Measurements from ENCODE around the gene CCDC120.

The CCDC120 gene

DNA sequence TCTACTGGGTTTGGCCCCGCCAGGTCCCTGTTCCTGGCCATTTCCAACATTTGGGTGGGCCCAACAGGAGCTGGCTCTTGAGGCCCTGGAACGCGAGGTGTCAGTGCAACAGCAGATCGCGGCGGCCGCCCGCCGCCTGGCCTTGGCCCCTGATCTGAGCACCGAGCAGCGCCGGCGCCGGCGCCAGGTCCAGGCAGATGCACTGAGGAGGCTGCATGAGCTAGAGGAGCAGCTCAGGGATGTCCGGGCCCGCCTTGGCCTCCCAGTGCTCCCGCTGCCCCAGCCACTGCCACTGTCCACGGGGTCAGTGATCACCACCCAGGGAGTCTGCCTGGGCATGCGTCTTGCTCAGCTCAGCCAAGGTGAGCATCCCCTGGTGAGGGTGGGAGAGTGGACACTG is 5.5 kb downstream of the CCDC120 start:
- DNase-seq, result no peak

DNA sequence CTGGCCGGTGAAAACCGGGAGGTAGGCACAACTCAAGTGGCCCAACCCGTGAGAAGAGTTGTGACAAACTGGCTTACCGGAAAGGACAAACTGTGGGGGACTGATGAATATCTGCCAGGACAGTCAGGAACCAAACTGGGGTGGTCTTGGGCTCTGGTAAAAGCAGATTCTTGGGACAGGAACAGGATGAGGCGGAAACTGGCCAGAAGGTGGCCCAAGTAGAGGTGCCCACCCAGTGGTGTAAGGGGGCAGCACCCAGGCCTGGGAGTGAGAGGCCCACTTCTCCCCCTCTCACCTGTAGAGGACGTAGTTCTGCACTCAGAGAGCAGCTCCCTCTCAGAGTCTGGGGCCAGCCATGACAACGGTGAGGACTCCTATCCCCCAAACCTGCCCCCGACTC is 5.9 kb downstream of the CCDC120 start:
- no peak for DNase-seq

DNA sequence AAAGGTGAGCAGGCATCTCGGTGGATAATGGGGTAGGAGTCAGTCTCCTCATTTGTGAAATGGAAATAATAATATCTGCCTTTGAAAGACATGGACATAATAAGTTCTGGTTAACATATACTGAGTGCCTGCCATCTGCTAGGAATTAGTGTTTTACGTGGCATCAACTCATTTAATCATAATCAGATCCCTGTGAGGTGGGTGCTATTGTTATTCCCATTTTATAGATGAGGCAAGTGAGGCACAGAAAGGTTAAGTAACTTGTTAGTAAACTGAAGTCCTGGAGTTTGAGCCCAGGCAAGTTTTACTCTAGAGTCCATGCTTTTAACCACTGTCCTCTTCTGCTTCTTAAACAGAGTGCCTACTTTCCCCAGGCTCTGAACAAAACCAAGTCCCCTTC is 7.5 kb downstream of the CCDC120 start:
- DNase-seq, result no peak

DNA sequence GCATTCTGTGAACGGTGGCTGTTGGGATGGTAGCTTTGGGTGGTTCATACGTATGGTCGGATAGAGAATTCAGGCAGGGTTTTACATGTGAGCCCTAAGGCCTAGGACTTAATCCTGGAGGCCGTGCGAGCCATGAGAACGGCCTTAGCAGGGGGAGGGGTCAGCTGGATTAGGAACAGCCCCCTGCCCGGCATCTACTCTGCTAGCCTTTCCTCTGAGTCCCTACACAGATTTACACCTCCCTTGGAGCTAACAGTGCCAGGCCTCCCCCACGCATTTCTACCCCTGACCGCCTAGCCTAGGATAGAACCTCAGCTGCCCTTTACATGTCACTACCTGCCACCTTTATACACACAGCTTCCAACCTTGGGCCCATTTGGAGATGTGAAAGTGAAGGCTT is 7.9 kb downstream of the CCDC120 start:
- no peak for DNase-seq

DNA sequence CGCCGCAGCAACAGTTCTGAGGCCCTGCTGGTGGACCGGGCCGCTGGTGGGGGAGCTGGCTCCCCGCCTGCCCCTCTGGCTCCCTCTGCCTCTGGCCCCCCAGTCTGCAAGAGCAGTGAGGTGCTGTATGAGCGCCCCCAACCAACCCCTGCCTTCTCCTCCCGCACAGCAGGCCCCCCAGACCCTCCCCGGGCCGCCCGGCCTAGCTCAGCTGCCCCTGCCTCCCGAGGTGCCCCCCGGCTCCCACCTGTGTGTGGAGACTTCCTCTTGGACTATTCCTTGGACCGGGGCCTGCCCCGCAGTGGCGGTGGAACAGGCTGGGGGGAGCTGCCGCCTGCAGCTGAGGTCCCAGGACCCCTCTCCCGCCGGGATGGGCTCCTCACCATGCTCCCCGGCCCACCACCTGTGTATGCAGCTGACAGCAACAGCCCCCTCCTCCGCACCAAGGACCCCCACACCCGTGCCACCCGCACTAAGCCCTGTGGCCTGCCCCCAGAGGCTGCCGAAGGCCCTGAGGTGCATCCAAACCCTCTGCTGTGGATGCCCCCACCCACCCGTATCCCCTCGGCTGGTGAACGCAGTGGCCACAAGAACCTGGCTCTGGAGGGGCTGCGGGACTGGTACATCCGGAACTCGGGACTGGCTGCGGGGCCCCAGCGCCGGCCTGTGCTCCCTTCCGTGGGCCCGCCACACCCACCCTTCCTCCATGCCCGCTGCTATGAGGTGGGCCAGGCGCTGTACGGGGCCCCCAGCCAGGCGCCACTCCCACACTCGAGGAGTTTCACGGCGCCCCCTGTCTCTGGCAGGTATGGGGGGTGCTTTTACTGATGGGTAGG is 8.7 kb downstream of the CCDC120 start:
- DNase-seq, result no peak

DNA sequence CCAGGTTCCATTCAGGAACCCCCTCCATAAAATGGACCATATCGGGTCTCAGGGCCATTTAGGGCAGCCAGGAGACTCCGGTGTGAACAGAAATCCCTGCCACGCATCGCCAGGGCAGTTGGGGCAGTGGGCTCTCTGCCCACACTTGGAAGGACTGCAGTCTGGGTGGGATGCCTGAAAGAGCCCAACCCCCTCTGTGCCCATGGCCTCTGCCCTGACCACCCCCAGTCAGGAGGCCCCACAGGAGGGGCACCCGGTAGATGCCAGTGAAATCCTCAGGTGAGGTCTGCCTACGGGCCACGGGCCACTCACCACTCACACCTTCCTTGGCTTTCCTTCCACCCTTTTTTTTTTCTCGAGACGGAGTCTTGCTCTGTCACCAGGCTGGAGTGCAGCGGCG is 10.2 kb downstream of the CCDC120 start:
- no peak for DNase-seq

DNA sequence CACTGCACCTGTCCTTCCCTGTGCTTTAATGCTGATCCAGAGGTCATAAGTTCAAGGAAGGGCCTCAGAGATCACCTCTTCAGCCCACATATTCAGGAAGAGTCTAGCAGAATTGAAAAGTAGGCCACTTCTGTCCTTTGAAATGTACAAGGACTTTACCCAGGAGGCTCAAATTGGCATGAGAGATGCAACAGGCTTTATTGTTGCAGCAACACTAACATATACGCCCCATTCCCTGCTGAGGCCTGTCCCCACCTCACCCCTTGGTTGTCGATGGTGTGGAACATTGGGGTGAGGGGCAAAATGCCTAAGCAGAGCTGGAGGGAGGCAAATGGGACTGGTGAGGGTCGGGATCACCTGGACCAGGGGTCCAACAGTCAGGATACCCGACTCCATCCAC is 12.2 kb downstream of the CCDC120 start:
- DNase-seq, result no peak

DNA sequence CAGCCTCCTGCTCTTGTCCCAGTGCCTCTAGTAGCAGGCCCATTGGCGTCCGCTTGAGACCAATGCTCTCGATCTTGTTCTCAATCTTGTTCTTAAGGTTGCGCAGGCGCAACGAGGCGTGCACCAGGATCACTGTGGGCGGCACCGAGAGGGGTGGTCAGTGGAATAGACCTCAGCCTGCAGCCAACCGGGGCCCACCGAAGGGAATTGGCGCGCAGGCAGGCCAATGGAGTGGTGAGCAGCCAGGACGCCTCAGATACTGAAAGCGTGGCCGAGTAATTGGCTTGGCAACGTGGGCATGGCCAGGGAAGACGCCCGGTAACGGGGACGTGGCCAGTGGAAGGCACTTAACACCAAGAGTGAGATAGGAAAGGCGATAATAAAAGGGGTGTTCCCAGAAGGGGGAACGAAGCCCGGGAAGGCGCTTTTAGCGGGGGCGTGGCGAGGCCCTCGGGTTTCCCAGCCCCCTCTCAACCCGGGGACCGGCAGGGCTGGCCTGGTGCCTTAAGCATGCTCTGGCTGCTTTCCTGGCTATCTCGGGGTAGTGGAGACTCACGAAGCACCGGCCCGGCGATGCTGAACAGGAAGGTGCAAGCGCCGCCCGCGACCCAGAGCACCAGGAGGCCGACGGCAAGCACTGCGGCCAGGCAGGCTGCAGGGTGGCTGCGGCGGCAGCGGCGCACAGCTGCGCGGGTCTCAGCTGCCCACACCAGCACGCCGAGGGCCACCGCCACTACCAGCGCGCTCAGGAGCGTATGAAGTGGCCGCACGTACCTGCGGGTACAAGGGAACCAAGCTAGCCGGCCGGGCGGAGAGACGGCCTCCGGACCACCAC is 13.3 kb downstream of the CCDC120 start:
- DNase-seq, result no peak

DNA sequence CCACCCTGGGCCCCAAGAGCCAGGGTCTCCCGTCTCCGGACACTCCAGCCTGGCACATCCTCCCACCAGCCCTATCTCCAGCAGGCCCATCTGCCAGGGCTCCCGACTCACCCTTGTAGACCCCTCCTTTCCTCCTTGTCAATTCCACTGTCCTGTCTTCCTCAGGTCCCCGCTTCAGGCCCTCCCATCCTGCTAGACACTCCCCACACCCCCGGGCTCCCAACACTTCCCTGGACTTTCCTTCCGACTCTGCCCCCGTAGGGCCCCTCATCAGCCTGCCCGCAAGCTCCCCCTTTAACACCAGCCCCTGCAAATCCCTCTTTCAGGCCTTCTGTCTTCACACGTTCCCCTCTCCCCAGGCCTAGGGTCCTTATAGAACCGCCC is 13.9 kb downstream of the CCDC120 start:
- DNase-seq, result no peak

DNA sequence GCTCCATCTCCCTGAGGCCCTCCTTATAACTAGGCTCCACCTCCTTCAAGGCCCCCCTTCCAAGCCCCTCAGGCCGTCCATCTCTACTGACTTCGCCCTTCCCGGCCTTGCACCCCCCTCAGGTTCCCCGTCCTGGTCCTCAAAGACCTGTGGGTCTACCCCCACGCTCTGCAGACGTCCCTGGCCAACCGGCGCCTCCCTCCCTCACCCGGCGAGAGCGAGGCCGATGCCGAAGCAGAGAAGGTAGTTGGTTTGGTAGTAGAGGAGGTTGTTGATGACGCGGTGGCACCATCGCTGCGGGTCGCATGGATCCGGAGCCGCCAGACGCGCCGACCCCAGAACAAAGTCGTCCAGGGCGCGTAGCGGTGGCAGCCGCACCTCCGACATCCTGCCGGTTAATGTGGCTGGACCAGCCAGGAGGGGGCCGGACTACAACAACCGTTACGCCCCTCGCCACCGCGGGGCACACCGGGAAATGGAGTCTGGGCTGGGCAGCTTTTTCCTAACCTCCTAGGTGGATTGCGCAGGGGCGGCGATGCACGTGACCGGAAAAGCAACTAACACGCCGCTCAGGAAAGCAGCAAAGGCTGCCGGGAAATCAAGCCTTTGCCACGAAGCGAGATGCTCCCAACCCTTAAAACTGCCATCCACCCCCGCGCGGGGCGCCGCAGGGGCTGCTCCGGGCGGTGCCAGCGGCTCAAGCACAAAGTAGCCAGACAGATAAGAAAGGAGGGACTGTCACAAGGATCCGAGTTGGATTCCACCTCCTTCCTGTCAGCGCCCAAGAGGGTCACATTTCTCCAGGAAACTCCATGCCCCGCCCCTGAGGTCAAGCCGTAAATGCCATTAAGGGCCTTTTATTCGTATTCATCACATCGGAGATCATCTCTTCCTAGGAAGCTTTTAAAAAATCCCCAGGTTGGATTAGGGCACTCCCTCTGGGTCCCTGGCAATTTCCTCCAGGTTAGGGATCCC is 15.1 kb downstream of the CCDC120 start, which contains the start of gene PRAF2:
Gene PRAF2 (minus strand): TSS at position 402 of the 975 bp plus-strand sequence. CDS start 15 bp downstream, at position 387.
- DNase-seq, result peak; percentile 78 to 92 (median 83)

DNA sequence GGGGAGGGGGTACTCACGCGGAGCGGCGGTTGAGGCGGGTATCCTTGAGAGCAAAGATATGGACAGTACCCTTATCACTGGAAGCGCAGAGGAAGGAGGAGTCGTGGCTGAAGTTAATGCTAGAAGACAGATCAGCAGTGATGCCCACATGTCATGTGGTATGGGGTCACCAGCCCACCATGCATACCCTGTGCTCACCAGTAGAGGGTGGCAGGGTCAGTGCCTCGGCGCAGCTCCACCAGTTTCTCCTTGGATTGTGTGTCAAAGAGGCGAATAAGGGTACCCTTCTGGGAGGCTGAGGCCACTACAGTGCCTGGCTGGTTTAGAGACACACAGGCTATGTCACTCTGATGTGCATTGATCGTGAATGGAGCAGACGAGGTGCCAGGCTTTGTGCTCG is 16.5 kb downstream of the CCDC120 start:
- DNase-seq, result no peak

DNA sequence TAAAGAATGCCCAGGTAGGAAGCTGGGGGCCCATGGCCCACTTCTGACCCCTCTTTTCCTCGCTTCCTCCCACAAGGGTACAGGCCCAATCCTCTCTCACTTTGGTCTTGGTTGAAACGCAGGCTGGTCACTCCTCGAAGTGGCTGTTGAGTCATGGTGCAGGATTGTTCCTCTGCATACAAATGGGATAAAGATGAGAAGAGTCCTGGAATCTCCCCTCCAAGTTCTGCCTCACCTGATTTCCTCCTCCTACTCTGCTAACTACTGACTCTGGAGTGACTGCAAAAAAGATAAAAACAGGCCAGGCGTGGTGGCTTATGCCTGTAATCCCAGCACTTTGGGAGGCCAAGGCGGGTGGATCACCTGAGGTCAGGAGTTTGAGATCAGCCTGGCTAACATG is 19.1 kb downstream of the CCDC120 start:
- no peak for DNase-seq

DNA sequence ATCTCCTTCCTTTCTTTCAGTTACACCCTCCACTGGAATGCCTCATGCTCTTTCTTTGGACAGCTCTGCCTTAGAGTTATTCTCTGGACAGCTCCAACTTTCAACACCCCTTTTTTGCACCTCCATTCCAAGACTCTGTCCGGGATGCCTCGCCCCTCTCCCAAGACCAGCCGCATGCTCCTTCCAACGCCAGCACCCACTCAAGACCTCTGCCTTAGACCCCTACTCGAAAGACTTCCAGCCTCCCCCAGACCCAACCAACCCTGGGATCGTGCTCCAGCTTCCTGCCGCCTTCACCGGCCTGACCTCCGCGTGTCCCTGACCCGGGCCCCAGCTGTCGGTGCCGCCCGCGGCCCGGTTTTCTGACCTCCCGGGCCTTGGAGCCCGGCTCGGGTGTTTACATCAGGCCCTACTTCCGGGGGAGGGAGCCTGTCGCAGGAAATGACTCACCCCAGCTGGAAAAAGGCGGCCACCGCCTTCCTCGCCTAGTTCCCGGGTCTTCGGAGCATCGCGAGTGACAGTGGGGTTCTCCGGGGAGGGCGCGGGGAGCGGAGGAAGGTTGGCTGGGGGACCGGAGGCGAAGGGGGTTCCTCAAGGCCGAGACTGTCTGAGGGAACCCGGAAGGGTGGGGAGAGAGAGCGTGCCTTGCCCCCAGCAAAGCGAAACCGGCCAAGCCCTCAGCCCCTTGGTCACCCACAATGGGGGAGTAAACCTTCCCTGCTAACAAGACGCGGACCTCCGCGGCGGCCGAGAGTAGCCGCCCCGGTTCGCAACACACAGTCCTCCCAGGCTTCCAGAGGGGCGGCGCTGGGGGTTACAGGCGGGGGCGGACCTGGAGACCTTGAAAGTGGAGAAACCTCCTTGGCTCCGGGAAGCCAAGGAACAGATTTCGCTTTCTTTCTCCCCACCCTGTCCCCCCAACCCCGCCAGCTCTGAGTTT is 21.0 kb downstream of the CCDC120 start, which contains the start of gene WDR45:
Gene WDR45 (minus strand): TSS at position 399 of the 940 bp plus-strand sequence. CDS start 1,792 bp downstream, outside the sequence.
- DNase-seq, result peak; percentile 42 to 78 (median 58)

DNA sequence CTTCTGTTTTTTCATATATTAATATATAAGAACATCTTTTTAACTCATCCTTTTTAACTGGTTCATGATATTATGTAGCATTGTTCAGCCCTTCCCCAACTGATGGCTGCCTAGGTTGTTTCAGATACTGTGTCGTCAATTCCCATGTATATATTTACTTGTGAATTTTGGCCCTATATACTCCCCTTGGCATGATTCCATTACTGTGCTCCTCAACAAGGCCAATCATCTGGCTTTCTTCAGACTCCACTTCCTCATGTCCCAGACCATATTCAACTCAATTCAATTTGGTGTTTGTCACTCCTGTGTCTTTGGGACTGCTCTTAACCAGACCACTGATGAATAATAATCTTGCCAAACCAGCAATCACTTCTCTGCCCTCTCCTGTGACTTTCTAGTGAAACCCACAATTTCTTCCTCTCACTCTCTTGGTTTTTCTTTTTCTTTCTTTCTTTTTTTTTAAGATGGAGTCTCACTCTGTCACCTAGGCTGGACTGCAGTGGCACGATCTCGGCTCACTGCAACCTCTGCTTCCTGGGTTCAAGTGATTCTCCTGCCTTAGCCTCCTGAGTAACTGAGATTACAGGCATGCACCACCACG is 23.6 kb downstream of the CCDC120 start:
- DNase-seq, result no peak

DNA sequence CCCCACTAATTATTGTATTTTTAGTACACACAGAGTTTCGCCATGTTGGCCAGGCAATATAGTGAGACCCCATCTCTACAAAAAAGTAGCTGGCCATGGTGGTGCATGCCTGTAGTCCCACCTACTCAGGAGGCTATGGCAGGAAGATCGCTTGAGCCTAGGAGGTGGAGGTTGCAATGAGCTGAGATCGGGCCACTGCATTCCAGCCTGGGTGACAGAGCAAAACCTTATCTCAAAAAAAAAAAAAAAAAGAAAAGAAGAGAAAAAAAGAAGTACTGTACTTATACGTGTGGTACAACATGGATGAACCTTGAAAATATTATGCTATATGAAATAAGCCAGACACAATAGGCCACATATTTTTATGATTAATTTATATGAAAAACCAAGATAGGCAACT is 30.8 kb downstream of the CCDC120 start:
- DNase-seq, result no peak

DNA sequence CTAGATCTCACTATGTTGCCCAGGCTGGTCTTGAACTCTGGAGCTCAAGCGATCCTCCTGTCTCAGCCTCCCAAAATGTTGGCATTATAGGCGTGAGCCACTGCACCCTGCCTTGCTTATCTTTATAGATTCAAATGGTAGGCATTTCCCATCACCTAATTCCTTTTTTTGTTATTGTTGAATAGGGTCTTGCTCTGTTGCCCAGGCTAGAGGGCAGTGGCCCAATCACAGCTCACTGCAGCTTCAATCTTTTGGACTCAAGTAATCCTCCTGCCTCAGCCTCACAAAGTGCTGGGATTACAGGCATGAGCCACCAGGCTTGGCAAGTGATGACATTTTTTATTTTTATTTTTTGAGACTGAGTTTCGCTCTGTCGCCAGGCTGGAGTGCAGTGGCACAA is 37.6 kb downstream of the CCDC120 start:
- no peak for DNase-seq

DNA sequence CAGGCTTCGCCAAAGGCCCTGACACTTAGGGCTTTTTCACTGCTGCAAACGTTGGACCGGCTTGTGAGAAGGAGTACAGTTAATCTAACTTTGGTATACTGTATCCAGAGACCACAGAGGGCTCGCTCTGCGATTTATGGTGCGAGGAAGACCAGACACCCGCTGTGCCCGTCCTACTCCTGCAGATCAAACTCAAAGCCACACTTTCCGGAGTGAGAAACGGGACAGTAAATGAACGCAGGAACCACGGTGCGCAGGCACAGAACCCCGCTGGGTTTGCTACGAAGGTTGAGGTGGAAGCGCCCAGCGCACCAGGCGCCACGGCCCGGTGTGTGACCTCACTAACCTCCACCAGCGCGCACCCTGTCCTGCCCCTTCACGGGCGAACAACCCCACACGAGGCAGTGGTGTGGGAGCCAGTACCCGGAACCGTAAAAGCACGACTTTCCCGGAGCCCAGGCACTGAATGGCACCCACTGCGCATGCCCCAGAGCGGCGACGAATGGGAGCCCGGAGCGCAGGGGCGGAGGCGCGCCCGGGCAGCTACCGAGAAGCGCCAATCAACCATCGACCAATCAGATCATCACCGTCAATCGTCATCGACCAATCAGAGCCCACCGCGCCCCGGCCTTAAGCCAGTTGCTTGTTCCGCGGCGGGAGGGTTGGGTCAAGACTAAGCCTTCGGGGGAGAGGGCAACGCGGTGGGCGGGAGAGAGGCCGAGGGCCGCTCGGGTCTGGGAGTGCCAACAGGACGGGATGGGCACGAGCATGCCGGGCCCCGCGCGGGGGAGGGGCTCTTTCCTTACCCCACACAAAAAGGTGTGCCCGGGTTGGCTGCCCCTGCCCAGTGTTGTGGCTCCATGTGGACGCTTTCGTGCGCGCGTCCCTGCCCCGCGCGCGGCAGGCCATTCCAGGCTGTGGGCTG is 42.2 kb downstream of the CCDC120 start:
- peak; percentile 78 to 92 (median 84) for DNase-seq

DNA sequence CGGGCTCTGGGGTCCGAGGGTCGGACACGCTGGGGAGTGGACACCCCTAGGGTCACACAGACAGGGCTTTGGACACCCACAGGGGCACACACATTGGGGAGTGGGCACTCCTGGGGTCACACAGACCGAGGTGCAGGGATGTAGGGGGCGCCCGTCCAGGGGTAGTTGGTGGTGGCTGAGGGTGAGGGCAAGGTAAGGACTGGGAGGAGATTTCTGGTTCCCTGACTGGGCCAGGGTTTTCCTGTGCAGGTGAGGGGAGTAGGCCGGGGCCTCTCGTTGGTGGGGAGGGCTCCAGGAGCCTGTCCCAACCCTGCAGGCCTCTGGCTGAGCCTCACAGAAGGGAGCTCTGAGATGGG is 42.8 kb downstream of the CCDC120 start:
- DNase-seq, result no peak

DNA sequence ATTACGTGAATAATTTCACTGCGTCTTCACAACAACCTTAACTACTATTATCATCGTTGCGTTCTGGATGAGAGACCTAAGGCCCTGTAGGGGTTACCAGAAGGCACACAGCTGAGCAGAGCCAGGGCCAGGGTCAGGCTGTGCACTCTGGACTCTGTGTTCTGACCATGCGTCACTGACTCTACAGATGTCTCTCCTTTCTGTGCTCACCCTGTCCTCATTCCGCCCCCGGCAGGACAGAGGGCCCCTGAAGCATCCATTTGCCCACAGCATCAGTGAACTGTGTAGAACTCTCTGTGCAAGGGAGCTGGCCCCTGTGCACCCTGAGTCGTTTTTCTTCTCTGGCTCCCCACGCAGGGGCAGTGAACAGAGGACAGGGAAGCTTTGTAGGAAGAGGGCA is 43.4 kb downstream of the CCDC120 start:
- no peak for DNase-seq

DNA sequence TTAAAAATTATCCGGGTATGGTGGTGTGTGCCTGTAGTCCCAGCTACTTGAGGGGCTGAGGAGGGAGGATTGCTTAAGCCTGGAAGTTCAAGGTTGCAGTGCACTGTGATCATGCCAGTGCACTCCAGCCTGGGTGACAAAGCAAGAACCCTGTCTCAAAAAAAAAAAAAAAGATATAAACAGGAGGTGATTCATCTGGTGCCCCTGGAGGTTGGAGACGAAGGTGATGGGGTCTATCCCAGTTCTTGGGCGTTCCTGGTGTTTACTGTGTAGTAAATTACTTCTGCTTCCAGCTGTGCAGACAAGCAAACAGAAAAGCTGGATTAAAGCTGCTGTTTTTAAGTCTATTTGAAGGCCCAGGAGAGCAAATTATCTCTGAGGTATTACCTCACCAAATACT is 44.8 kb downstream of the CCDC120 start:
- DNase-seq, result no peak

All from T-helper 1 cell (primary cell).